ENCODE data around the gene PTER. TPM values are rescaled to one million over a fixed set of nuclear protein-coding genes. Genes with fewer than 3 reads are reported as not detected.

The PTER gene
- total RNA-seq, 1 experiment from 2014 or later = 25.8 TPM

GRCh38 chr10:16483241-16483917 is 46.6 kb downstream of the PTER start:
- H3K9ac ChIP-seq (ENCODE audit: low read length) = no peak overlapping the region
- H3K27ac ChIP-seq (ENCODE audit: low read depth, low read length) = no peak overlapping the region
- intact Hi-C loops (cut with micrococcal nuclease) = no loop called here
- no peaks in the 10 kb centered on the region for H3K9me3 ChIP-seq (ENCODE audit: control insufficient read depth in 1 of 2, insufficient read depth in 1 of 2, low read depth in 1 of 2, low read length in 2 of 2)
- TF ChIP-seq SP1 (IDR thresholded peaks at IDR 0.05; ENCODE audit: low read depth) = no peak
- TF ChIP-seq ELF1 (IDR thresholded peaks at IDR 0.05; ENCODE audit: borderline replicate concordance, low read depth) = no peak
- TF ChIP-seq POLR2A (IDR thresholded peaks at IDR 0.05; ENCODE audit: borderline replicate concordance, extremely low read depth, insufficient read depth, insufficient read length) = no peak
- TF ChIP-seq TCF7L2 (IDR thresholded peaks at IDR 0.05; ENCODE audit: borderline replicate concordance, extremely low read depth, insufficient read depth, insufficient read length) = no peak
- TF ChIP-seq EGR1 (IDR thresholded peaks at IDR 0.05; ENCODE audit: low read depth) = no peak
- TF ChIP-seq EZH2 (IDR thresholded peaks at IDR 0.05) = no peak
- no peak for TF ChIP-seq ZBTB33 (IDR thresholded peaks at IDR 0.05; ENCODE audit: extremely low read depth, insufficient replicate concordance, low read length)
- TF ChIP-seq REST (IDR thresholded peaks at IDR 0.05; ENCODE audit: low read depth) = no peak
- no peak for TF ChIP-seq ATF3 (IDR thresholded peaks at IDR 0.05)
- H2AFZ ChIP-seq (ENCODE audit: low read depth, low read length, poor library complexity, severe bottlenecking) = no peak overlapping the region
- no peaks in the 10 kb centered on the region for H4K20me1 ChIP-seq (ENCODE audit: insufficient read depth)
- H3K4me2 ChIP-seq (ENCODE audit: low read length) = no peak overlapping the region
- POLR2A ChIA-PET = no interaction called here
- no peaks in the 10 kb centered on the region for H3K27me3 ChIP-seq (ENCODE audit: insufficient read depth, low read length)
- no peaks in the 10 kb centered on the region for H3K9me2 ChIP-seq (ENCODE audit: insufficient read depth)
- H3K36me3 ChIP-seq (ENCODE audit: control insufficient read depth in 1 of 2, insufficient read depth in 2 of 2, low read length in 2 of 2) = peaks cover 0 to 6% of the 10 kb centered on the region in 2 experiments; a peak in 2 of 4 replicates
- RAD21 ChIA-PET (ENCODE audit: low non-redundant PET in 1 of 2, low total read pairs in 2 of 2, uncharacterized antibody in 2 of 2, unreplicated experiment in 2 of 2) = no interaction called here
- no TSS peak for BruUV-seq (replicated peaks)
- no peak overlapping the region for H3K4me3 ChIP-seq (replicated peaks in 1 of 2; ENCODE audit: low read depth in 1 of 2, low read length in 2 of 2)
- no peaks in the 10 kb centered on the region for H3K4me1 ChIP-seq (ENCODE audit: control insufficient read depth in 1 of 2, insufficient read depth in 2 of 2, low read length in 2 of 2)
- ATAC-seq (no peak), DNase-seq (ENCODE audit: low read depth, low spot score) (no peak)
- CTCF ChIA-PET = no interaction called here
- H3K79me2 ChIP-seq (ENCODE audit: insufficient read depth, low read length) = no peaks in the 10 kb centered on the region

All from HCT116 (cell line).